Esophagus squamous epithelium (tissue), 5 donors: ENCODE results near the gene ENAM. TPM values are rescaled to one million over a fixed set of nuclear protein-coding genes. Genes with fewer than 3 reads are reported as not detected.

Experiments
- DNase-seq: peaks from one replicate; lab custom pipeline; 2025; lab: John Stamatoyannopoulos, UW
- H3K27ac ChIP-seq, 4 donors: fragments of 200-600 bp; sonication (generic); one replicate each; pipeline ENCODE4 v1.5.1; 2016 to 2019; ENCODE audit warnings: mild to moderate bottlenecking in 1 of 4
- H3K27me3 ChIP-seq, 4 donors: fragments of 200-600 bp; sonication (generic); 1 replicate in 3 of 4; 2 replicates in 1 of 4; pipeline versions ENCODE4 v1.5.1 to v1.6.0; 2017 to 2021; ENCODE audit warnings: antibody characterized with exemption in 1 of 4
- H3K36me3 ChIP-seq, 3 donors: fragments of 200-600 bp; sonication (generic); one replicate each; pipeline ENCODE4 v1.5.1; 2016 to 2019
- H3K4me1 ChIP-seq, 3 donors: fragments of 200-600 bp; sonication (generic); one replicate each; pipeline ENCODE4 v1.5.1; 2017 to 2019
- H3K4me3 ChIP-seq, 4 donors: fragments of 200-600 bp; sonication (generic); 1 replicate in 3 of 4; 2 replicates in 1 of 4; pipeline ENCODE4 v1.5.1; 2016 to 2019; ENCODE audit warnings: mild to moderate bottlenecking in 2 of 4, moderate library complexity in 1 of 4
- H3K9me3 ChIP-seq, 3 donors: fragments of 200-600 bp; sonication (generic); one replicate each; pipeline ENCODE4 v1.5.1; 2016 to 2019
- POLR2A ChIP-seq, 4 donors: fragments of 450-650 bp; IDR thresholded peaks; one replicate each; pipeline ENCODE4 v1.6.1; 2017; ENCODE audit warnings: antibody characterized with exemption in 4 of 4, mild to moderate bottlenecking in 4 of 4, moderate library complexity in 3 of 4
- WGBS, 2 donors: methylation state at CpG; one replicate each; pipeline ENCODE4 v1.1.5; 2018; 5-methylcytosine and 5-hydroxymethylcytosine counted together
- intact Hi-C: fragments of 100-400 bp; cut with DNase I; formaldehyde crosslinking; loops from one replicate; pipeline ENCODE4 v1.15.0; 2022
- total RNA-seq, 4 donors: library from RNA; depleted of rRNA; stranded (reverse); fragments of >200 nt; gene quantifications; one replicate each; pipeline ENCODE4 v1.1.0, GENCODE V29; 2016
- TF ChIP-seq, protein P1 (sequence below), 6 experiments: fragments of 450-650 bp in 4 of 6; fragments of 200-600 bp in 2 of 6; sonication (generic) in 2 of 6; IDR thresholded peaks; one replicate each; pipeline ENCODE4 v1.5.1; 2016 to 2019; ENCODE audit warnings: antibody characterized with exemption in 6 of 6, mild to moderate bottlenecking in 4 of 6, moderate library complexity in 4 of 6
- donor health status: DM: yes; HTN: yes; CAD: no.

ENAM gene
- total RNA-seq, 4 donors from 2014 or later, result not detected

GRCh38 chr4:70589785-70590184 lies 38.8 kb upstream of the ENAM start:
- intact Hi-C loops, result no loop called here
- Histone ChIP-seq H3K27me3 (no peaks in the 10 kb centered on the region), H3K4me3 (no peak overlapping the region), H3K27ac (no peak overlapping the region), H3K36me3 (no peaks in the 10 kb centered on the region), H3K4me1 (peaks cover 0 to under 1% (median 0%) of the 10 kb centered on the region in 3 donors), H3K9me3 (no peaks in the 10 kb centered on the region)
- no peak for DNase-seq
- TF ChIP-seq POLR2A (IDR thresholded peaks at IDR 0.05), result no peak
- TF ChIP-seq, protein P1, sequence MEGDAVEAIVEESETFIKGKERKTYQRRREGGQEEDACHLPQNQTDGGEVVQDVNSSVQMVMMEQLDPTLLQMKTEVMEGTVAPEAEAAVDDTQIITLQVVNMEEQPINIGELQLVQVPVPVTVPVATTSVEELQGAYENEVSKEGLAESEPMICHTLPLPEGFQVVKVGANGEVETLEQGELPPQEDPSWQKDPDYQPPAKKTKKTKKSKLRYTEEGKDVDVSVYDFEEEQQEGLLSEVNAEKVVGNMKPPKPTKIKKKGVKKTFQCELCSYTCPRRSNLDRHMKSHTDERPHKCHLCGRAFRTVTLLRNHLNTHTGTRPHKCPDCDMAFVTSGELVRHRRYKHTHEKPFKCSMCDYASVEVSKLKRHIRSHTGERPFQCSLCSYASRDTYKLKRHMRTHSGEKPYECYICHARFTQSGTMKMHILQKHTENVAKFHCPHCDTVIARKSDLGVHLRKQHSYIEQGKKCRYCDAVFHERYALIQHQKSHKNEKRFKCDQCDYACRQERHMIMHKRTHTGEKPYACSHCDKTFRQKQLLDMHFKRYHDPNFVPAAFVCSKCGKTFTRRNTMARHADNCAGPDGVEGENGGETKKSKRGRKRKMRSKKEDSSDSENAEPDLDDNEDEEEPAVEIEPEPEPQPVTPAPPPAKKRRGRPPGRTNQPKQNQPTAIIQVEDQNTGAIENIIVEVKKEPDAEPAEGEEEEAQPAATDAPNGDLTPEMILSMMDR (IDR thresholded peaks at IDR 0.05), result no peak

DNA sequence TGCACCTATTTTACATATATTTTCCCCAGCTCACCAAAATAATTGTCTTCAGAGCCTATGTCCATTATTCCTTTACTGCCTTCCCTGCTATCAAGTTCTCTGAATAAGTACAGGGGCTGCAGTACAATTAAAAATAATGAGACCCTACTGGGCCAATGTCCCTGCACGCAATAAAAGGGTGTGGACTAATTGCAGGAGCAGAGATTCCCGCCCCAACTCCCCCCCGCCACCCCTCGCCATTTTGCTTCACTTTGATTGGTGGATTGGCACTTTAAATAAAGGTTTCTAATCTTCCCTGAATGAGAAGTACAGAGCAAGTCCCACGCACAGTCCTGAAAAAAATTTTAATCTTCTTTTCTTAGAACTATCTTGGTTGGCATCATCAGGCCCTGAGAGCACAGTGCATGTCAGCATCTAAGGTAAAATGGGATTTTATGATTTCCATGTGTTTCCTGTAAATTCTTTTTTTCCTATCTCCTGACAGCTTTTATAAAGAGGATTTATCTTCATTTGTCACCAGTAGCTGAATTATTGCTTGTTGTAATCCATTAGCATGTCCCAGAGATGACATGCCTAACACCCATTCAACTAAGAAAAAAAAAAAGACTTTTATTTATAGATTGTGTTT lies 36.5 kb upstream of the ENAM start, which contains the start of gene AMBN:
Gene AMBN, plus strand, starts transcription at position 302 of the 628 bp plus-strand sequence. Its CDS starts 103 bp downstream, at position 405.
- TF ChIP-seq POLR2A (IDR thresholded peaks at IDR 0.05), result no peak
- TF ChIP-seq, protein P1 (IDR thresholded peaks at IDR 0.05), result no peak
- no peaks in the 10 kb centered on the region for H3K36me3 ChIP-seq
- no peak within 1 kb of the TSS for H3K27ac ChIP-seq
- H3K9me3 ChIP-seq, result no peaks in the 10 kb centered on the region
- H3K4me1 ChIP-seq, result no peaks in the 10 kb centered on the region
- no peak for DNase-seq
- intact Hi-C loops, result no loop called here
- no peaks in the 10 kb centered on the region for H3K27me3 ChIP-seq
- WGBS, 2 donors, result 56 to 89% methylated on average over 5 of the region's 5 CpGs
- no peak within 1 kb of the TSS for H3K4me3 ChIP-seq

DNA sequence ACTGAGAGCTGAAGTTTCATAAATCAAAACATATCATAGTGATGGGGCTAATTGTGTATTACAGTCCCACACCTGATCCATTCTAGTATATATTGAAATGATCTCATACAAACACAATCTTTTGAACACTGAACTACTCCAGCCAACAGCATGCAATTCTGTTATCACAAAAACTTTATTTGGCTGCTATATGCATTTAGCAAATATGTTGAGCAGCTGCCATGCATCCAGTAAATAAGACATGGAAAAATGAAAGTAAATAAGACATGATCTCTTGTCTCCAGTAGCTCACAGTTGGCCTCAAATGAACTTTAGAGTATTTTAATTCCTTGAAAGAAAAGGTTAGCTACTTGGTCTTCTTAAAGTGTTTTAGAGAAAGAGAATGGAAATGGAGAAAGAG lies 34.3 kb upstream of the ENAM start:
- TF ChIP-seq, protein P1 (IDR thresholded peaks at IDR 0.05), result no peak
- TF ChIP-seq POLR2A (IDR thresholded peaks at IDR 0.05), result no peak
- H3K4me1 ChIP-seq, result no peaks in the 10 kb centered on the region
- no peak overlapping the region for H3K27ac ChIP-seq
- H3K27me3 ChIP-seq, result no peaks in the 10 kb centered on the region
- intact Hi-C loops, result no loop called here
- no peak for DNase-seq
- H3K36me3 ChIP-seq, result no peaks in the 10 kb centered on the region
- H3K9me3 ChIP-seq, result no peaks in the 10 kb centered on the region
- no peak overlapping the region for H3K4me3 ChIP-seq

DNA sequence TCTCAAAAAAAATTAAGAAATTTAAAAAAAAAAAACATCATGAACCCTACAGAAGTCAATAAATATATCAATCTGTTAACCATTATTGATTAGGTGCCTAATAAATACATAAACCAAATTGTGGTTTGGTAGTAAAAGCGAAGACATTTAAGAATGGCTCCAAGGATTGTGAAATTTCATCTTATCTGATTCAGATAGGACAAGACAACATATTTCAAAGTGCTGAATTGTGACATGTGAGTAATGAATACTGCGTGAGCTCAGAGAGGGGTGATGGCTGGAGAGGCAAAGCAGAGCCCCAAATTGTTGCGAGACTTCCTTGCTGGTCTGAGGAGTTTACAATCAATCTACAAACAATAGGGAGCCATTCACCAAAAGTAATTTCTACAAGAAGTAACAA lies 28.2 kb upstream of the ENAM start:
- WGBS, 2 donors, result 82% methylated on average over 3 of the region's 3 CpGs
- DNase-seq, result no peak
- no peaks in the 10 kb centered on the region for H3K9me3 ChIP-seq
- no peak overlapping the region for H3K27ac ChIP-seq
- intact Hi-C loops, result no loop called here
- H3K27me3 ChIP-seq, result no peaks in the 10 kb centered on the region
- no peak for TF ChIP-seq POLR2A (IDR thresholded peaks at IDR 0.05)
- TF ChIP-seq, protein P1 (IDR thresholded peaks at IDR 0.05), result no peak
- H3K36me3 ChIP-seq, result no peaks in the 10 kb centered on the region
- no peak overlapping the region for H3K4me3 ChIP-seq
- H3K4me1 ChIP-seq, result no peaks in the 10 kb centered on the region

DNA sequence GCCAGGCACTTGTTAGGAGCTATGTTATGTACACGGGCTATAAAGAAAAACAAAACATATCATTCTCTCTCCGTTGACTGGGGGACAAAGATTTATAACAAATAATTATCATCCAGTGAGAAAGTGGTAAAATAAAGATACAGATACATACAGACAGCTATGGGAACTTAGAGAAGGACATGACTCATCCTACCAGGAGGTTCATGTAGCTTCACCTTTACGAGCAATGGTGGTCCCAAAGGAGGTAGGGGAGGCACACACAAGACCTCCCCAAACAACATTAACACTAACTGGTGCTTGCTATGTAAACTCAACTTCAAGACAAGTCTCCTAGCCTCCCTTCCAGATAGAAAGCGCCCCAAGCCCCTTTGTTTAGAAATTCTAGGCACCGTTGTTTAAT lies 27.6 kb upstream of the ENAM start:
- H3K4me1 ChIP-seq, result no peaks in the 10 kb centered on the region
- no peaks in the 10 kb centered on the region for H3K9me3 ChIP-seq
- H3K27ac ChIP-seq, result no peak overlapping the region
- H3K36me3 ChIP-seq, result no peaks in the 10 kb centered on the region
- no peak overlapping the region for H3K4me3 ChIP-seq
- 73 to 79% methylated on average over 5 of the region's 5 CpGs for WGBS, 2 donors
- TF ChIP-seq POLR2A (IDR thresholded peaks at IDR 0.05), result no peak
- TF ChIP-seq, protein P1 (IDR thresholded peaks at IDR 0.05), result no peak
- no peak for DNase-seq
- no peaks in the 10 kb centered on the region for H3K27me3 ChIP-seq
- intact Hi-C loops, result no loop called here
